GM21825 (cell line): ENCODE measurements around the gene UBE2R2.
A peak's percentile ranks its signal among the peaks of the same experiment; 100 is the strongest.
"Not testable (repeated sequence)": the region's sequence is repeated elsewhere in the genome, so short reads cannot be mapped to it uniquely, and the experiment has no call there.

Experiments
- ATAC-seq: cut with Tn5 transposase; IDR thresholded peaks from one replicate; pipeline ENCODE4 v1.9.1; 2021; ENCODE audit warnings: mild to moderate bottlenecking, moderate library complexity; ENCODE audit not compliant: unreplicated experiment

Gene UBE2R2, protein sequence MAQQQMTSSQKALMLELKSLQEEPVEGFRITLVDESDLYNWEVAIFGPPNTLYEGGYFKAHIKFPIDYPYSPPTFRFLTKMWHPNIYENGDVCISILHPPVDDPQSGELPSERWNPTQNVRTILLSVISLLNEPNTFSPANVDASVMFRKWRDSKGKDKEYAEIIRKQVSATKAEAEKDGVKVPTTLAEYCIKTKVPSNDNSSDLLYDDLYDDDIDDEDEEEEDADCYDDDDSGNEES

DNA sequence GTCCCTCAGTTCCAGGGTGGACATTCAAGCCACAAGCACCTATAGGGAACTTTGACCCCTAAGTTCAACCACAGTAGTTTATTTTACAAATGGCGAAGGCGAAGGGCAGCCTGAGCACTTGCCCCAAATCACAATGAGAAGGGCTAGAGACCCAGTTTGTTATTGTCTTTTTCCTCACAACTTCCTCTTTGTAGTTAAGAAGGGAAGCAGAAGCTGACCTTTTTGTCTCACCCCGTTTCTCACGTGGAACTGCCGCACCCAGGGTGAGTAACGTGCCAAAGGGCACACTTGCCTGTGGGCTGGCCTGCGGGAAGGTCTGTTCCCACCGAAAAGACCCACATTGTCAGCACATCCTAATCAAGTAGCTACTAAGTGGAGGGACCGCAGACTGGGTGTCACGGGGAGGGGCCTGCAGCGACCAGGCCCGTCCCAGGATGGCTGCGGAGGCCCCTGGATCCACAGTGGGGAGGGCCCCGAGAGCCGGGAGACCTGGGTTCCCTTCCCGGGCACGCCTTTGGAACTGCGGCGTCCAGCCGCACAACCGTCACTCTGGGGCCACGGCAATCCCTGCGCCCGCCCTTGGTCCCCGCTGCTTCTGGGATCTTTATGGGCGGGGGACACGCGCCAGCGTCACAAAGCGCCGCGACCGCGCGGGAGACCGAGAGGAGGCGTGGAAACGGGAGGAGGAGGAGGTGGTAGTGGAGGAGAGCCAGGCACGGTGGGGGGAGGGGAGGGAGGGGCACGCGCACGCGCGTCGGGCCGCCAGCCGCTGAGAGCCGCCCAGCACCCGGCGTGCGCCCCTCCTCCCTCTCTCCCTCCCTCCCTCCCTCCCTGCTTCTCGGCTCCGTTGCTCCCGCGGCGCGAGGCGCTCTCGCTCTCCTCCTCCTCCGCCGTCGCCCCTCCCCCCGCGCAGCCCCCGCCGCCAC is at the start of gene UBE2R2:
Gene UBE2R2 (plus strand): TSS at position 834 of the 926 bp plus-strand sequence. CDS start 598 bp downstream, outside the sequence.
- ATAC-seq = peak; percentile 56

DNA sequence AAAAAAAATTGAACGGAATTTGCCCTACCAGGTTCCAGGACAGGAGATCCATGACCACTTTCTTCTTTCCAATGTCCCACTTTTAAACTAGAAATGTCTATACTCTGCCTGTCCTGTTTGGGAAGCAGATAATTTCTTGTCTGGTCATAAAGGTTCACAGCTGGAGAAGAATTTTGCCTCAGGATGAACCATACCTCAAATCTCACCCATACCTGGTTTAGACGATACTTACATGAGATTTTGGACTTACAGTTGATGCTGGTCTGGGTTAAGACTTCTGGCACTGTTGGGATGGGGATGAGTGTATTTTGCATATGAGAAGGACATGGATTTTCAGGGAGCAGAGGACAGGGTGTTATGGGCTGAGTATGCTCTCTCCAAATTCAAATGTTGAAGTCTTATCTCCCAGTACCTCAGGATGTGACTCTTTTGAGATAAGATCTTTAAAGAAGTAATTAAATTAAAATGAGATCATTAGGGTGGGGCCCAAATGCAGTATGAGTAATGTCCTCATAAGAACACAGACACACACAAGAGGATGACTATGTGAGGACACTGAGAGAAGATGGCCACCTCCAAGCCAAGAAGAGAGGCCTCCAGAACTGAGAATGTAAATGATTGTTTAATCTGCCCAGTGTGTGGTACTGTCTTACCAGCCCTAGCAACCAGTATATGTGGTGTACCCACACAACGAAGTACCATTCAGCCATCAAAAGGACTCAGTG is 46.6 kb upstream of the UBE2R2 start:
- not testable (repeated sequence) for ATAC-seq

DNA sequence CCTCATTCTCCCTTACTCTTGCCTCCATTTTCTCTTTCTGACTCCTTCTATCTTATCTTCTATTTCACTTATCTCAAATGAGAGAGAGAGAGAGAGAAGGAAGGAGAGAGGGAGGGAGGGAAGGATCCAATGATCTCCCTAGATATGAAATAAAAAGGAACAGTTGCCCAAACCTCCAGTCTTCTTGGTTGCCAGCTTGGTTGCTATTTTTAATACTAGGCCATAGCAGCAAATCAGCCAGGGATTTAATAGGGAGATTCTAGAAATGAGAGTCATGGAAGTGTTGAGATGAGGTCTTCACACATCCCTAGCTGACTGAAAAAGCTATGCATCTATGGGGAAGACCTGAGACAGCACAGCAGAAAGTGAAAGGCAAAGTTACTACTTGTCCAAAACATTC is 43.8 kb upstream of the UBE2R2 start:
- not testable (repeated sequence) for ATAC-seq

DNA sequence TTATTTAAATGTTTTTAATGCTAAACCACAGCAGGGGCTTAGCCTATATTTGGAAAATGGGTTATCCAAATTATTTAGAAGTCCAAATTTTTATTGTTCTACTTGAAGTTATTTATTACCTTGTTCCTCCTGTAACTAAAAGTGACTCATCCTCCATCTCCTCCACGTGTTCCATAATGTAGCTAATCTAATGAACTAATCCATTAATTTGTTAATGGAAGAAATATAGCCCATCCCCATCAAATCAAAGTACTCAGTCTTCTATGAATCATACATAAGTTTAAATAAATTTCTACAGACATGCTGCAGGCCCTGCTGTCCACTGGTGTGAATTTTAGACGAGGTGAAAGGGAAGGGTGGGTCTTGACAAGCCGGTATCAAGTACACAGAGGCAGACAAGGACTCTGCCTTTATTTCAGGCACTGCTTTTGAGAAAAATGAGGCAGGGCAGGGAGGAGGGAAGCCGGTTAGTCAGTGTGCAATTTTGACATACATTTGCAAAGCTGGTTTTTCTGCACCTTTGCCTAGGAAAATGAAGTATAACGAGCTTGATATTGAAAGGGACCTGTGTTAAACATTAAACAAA is 42.8 kb upstream of the UBE2R2 start:
- not testable (repeated sequence) for ATAC-seq

DNA sequence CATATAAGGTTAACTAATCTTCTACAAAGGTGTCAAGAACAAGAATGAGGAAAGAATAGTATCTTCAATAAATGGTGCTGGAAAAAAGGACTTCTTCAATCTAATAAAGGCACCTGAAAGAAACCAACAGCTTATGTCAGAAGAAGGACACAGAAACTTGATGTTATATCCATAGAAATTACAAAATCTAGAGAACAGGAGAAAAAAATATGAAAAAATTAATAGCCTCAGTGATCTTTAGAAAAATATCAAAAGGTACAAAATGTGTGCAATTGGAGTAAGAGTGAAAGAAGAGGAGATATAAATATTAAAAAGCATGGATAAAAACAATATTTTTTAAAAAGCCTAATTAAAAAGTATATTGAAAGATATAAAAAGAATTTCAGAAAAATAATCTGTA is 40.4 kb upstream of the UBE2R2 start:
- ATAC-seq = no peak

DNA sequence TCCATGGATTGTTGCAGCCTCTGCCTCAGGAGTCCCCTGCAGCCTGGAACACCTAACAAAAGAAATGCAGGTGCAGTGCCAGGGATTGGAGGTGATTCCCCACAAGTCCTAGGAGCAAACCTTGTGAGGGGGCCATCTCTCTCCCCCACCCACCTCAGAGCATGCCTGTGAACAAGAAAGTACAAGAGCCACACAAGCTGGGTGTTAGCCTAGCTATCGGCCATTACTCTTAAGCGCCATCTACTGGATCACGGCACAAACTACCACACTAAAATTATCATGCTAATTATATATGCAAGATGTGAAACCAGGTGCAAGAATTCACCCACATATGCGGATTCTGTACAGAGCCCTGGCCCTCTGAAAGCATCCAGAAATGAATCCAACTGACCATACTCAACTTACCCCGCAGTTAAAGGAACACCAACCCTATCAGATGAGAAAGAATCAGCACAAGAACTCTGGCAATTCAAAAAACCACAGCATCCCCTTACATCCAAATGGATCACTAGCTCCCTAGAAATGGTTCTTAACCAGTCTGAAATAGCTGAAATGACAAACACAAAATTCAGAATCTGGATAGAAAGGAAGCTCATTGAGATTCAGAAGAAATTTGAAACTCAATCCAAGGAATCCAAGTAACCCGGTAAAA is 38.1 kb upstream of the UBE2R2 start:
- no peak for ATAC-seq

DNA sequence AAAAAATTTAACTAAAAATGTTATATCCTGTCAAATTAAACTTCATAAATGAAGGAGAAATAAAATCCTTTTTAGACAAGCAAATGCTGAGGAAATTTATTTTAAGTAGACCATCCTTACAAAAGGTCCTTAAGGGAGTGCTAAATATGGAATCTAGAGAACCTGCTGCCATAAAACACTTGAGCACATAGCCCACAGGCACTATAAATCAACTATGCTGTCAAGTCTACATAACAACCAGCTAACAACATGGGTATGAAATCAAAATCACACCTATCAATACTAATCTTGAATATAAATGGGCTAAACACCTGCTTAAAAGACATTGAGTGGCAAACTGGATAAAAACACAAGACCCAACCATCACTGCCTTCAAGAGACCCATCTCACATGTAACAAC is 36.7 kb upstream of the UBE2R2 start:
- no peak for ATAC-seq

DNA sequence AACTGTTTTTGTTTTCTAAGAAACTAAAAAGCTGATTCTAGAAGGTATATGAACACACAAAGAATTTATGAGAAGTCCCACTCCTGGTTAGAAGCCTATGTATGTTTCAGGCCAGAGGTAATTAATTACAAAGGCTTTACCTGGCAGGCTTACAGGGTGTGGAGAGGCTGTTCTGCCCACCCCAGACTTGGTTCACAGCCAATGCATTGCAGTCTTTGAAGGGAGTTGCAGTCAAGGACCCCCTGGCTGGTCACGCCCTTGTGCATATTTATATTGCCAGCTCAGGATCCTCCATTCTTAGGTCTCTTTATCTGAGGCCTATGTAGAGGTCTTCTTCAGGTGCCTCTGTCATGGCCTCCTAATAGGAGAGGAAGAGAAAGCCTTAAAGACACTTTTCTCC is 35.2 kb upstream of the UBE2R2 start:
- no peak for ATAC-seq

DNA sequence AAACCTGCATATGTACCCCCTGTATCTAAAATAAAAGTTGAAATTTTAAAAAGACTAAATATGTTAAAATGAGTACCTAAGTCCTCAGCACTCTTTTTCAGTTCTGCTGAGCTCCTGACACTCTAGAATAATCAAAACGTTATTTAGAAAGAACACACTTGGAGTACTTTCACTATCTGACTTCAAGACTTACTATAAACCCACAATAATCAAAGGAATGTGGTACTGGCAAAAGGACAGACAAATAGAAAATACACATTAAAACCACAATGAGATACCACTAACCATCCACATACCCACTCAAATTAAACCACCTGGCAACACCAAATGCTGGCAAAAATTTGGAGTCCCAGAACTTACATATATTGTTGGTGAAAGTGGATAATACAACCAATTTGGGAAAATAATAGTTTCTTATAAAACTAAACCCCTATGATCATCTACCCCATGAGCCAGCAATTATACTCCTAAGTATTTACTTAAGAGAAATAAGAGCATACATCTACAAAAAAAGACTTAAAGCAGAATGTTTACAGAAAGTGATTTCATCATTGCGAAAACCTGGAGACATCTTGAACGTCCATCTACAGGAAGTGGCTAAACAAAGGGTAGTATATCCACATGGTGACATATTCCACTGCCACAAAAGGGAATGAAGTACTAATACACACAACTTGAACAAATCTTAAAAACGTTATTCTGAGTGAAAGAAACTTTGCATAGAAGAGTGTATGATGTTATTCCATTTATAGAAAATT is 34.4 kb upstream of the UBE2R2 start:
- ATAC-seq = no peak

DNA sequence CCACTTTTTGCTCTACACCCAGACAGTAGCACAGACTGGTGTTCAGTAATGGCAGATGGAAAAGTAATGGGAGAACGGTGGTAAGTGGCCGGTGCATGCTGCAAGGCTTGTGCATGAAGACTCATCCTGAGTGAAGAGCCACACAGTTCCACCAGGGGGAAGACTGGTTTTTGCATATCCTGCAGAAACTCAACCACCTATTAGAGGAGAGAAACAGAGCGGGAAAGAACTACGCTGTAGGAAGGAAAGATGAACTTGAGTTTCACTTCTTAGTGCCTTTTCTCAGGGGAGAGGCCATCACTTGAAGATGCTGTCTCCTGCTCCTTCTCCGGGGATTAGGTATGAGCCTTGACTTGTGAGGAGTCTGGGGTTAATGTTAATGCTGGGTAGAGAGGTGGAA is 31.0 kb upstream of the UBE2R2 start:
- ATAC-seq = no peak

DNA sequence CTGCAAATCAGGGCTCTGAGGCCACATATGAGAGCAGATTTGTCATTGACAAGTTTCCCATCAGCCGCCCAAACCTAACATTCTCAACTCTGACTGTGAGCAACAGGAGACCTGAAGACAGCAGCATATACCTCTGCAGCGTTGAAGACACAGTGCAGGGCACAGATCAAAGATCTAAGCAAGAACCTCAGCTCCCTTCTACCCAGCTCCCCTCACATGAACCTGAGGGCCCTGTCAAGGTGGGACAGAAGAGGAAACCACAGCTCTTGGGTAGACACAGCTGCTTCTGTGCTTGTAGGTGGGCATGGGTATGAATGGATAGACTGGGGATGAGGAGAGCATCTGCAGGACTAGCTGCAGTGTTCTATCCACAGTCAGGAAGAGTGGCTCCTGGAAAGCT is 30.3 kb upstream of the UBE2R2 start:
- no peak for ATAC-seq

DNA sequence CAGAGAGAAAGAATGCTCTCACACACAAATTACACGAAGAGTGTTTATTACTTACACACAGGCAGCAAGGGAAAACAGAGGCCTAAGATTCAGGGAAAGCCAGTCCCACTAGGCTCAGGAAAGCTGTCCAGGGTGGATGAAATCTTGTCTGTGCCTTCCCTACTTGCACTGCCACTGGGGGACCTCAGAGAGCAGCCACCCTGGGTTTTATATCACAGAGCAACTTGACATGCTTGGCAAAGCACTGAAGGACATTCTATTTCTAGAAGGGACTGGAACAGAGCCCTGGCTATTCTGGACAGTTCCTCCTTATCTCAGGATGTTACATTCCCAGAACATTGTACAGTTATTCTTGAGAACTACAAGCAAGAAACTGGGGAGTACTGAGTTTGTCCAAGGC is 29.1 kb upstream of the UBE2R2 start:
- no peak for ATAC-seq

DNA sequence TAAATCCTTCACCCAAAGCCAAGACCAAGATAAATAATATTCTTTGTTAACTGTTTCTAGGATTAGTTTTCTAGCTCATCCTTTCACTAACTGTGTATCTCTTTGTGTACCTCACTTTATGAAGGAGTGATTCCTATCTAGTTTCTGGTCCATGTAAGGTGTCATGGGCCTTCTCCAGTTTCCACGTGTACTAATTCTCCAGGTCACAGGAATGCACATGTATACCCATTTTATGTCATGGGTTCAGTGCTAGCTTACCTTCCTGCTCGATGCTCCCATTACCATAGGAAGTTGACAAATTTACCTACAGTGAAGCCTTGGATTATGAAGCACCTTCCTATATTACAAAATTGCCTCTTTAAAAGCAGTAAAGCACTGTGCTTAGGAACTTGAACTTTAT is 27.5 kb upstream of the UBE2R2 start:
- not testable (repeated sequence) for ATAC-seq

DNA sequence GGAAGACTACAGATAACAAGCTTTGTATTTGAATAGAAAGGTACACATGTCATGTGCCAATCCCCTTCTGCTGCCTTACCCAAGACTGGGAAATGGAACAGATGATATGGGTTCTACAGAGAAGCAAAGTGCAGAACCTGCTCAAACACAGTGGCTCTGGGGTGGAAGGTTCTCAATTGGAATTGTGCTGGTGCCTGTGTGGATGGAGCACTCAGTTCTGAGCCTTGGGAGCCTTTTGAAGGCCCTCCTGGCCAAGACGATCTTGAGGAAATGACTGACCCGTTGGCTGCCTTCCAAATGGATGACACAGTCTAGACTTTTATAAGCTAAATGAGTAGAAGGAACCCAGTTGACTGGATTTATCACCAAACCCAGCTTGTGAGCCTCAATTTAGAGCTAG is 25.8 kb upstream of the UBE2R2 start:
- no peak for ATAC-seq

DNA sequence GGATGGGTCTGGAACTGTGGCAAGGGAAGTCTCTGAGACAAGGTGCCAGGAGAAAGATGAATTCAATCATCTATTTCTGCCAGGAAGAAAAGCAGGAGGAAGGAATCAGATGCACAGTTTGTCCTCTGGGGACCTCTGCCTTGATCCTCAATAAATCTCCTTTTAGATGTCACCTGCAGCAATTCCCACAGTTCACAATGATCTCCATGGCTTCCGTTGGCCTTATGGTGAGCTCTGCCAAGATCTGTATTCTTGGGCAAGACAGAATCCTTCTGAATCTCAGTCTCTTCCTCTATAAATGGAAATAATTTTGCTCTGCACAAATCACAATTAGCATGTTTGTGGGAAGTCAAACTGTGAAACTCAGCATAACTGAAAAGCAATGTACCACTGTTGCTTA is 23.5 kb upstream of the UBE2R2 start:
- ATAC-seq = not testable (repeated sequence)

DNA sequence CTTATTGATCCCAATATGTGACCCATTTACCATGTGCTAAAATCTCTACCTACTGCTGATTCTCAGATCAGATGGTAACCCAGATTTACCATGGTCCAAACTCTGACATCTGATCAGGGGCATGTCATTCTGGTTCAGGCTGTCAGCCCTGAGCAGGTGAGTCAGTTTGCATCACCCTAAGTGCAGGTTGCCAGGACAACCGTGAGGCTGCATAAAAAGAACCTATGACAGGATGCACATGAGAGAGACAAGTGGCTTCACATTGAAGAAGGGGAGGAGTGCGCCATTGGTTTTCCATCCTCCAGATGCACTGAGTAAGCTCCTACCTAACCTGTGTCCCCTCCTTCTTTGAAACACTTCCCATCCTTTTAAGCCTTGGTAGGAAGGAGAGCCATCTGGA is 22.4 kb upstream of the UBE2R2 start:
- ATAC-seq = no peak

DNA sequence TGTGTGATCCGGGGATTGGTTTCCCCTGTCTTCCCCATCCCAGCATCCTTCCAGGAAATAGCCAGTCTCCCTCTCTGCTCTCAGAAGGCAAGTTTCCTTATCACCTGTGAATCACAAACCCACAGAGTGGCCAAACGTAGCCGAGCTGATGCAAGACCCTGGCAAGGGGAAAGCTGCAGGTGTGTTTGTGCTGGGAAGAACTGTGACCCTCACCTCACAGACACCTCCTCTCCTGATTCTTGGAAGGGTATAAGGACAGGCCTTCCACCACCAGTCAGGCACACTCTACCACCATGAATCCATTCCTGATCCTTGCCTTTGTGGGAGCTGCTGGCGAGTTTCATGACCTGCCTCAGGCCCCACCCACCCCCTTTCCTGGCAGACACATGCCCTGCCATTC is 21.7 kb upstream of the UBE2R2 start, which contains the start of gene PRSS3:
Gene PRSS3 (plus strand): TSS at position 281 of the 400 bp plus-strand sequence. CDS start 13 bp downstream, at position 294.
- ATAC-seq = no peak

DNA sequence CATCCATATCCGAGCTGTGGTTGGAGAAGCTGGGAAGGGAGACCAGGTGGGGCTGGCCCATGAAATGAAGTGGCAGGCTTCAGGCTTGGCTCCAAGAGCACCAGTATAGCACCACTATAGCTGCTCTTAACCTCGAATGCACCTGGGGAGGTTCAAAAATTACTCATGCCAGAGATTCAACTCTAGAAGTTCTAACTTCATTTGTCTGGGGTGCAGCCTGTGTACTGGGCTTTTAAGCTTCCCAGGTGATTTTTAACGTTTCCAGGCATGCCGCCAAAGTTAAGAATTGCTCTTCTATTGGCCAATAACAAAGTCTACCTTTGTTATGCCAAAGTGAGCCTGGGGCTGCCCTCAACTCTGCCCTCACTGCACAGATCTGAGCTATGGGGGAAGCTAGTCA is 21.1 kb upstream of the UBE2R2 start:
- no peak for ATAC-seq

DNA sequence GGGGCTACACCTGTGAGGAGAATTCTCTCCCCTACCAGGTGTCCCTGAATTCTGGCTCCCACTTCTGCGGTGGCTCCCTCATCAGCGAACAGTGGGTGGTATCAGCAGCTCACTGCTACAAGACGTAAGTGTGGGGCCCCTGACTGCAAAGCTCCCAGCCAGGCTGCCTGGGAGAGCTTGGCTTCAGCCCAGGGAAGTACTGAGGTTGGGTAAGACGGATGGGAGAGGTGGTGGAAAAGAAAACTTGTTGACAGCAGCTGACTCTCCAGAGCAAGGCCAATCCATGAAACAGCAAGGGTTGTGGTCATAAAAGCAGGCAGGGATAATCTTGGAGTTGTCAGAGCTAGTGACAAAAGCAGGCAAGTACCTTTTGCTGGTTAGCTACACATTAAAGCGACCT is 20.3 kb upstream of the UBE2R2 start:
- ATAC-seq = not testable (repeated sequence)

DNA sequence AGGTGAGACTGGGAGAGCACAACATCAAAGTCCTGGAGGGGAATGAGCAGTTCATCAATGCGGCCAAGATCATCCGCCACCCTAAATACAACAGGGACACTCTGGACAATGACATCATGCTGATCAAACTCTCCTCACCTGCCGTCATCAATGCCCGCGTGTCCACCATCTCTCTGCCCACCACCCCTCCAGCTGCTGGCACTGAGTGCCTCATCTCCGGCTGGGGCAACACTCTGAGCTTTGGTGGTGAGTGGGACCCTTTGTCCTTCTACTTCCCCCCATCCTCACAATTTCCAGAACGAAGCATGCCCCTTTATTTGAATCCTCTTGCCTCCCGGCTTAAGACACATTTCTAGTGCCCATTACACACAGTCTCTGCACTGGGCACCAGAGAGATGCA is 19.1 kb upstream of the UBE2R2 start:
- ATAC-seq = no peak
